GM19351 (cell line): ENCODE measurements around the gene AGTPBP1.
"Not testable (repeated sequence)": the region's sequence is repeated elsewhere in the genome, so short reads cannot be mapped to it uniquely, and the experiment has no call there.

Experiments
- ATAC-seq: cut with Tn5 transposase; IDR thresholded peaks from one replicate; pipeline ENCODE4 v1.9.1; 2021; ENCODE audit warnings: mild to moderate bottlenecking, moderate library complexity; ENCODE audit not compliant: unreplicated experiment

Gene AGTPBP1

DNA sequence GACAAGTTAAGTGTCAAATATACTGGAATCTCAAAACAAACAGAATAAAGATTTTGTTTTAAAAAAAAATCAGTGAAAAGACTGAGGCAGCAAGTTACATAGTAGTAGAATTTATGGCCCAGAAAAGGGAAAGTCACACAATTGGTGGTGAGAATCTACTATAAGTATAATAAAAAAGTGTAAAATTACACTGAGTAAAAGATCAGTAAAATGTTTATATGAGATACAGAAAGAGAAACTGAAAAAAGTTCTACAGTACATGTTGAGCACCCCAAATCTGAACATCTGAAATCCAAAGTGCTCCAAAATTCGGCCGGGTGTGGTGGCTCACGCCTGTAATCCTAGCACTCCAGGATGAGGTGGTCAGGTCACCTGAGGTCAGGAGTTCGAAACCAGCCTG, 15.0 kb downstream of the AGTPBP1 start:
- no peak for ATAC-seq

DNA sequence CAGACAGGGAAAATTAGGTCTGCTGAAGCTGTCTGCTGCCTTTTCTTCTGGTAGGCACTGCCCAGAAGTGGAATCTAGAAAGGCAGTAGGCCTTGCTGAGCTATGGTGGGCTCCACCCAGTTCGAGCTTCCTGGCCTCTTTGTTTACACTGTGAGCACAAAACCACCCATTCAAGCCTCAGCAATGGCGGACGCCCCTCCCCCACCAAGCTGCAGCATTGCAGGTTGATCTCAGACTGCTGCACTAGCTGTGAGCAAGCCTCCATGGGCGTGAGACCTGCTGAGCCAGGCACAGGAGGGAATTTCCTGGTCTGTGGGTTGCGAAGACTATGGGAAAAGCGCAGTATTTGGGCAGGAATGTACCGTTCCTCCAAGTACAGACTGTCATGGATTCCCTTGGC, 18.5 kb downstream of the AGTPBP1 start:
- no peak for ATAC-seq

DNA sequence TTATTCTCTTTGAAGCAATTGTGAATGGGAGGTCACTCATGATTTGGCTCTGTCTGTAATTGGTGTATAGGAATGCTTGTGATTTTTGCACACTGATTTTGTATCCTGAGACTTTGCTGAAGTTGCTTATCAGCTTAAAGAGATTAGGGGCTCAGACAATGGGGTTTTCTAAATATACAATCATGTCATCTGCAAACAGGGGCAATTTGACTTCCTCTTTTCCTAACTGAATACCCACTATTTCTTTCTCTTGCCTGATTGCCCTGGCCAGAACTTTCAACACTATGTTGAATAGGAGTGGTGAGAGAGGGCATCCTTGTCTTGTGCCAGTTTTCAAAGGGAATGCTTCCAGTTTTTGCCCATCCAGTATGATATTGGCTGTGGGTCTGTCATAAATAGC, 22.3 kb downstream of the AGTPBP1 start:
- ATAC-seq, result not testable (repeated sequence)

GRCh38 chr9:85717818-85718217, 23.9 kb downstream of the AGTPBP1 start:
- ATAC-seq, result not testable (repeated sequence)

- ATAC-seq, result no peak
Observed at GRCh38 chr9:85717220-85717619, 24.5 kb downstream of the AGTPBP1 start.

DNA sequence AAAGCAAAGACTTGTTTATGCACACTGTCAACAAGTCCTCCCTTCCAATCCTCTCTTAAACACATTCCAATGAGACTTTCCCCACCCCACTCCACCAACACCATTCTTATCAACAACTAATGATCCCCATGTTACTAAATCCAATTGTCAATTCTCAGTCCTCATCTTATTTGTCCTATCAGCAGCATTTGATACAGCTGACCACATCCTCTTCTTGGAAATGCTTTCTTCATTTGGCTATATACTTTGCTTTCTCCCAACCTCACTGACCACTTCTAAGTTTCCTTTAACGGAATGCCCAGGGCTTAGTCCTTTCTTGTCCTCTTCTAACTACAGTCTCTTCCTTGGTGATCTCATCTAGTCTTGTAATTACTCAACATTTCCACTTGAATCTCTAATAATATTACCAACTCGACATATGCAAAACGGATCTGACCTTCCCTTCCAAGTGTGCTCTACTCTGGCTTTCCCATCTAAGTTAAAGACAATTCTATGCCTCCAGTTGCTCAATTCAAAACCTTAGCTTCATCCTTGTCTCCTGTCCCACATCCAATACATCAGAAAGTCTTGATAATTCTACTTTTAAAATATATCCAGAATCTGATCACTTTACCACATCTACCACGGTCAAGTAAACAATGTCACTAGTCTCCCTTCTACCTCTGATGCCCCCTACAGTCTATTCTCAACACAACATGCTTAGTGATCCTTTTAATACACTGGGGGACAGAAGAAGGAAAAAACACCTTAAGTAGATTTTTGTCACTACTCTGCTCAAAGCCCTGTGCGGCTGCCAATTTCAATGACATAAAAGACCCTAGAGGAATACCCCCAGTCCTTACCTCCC, 25.5 kb downstream of the AGTPBP1 start:
- peak; percentile 71 for ATAC-seq

GRCh38 chr9:85715587-85715986, 26.2 kb downstream of the AGTPBP1 start:
- ATAC-seq, result peak; percentile 68

DNA sequence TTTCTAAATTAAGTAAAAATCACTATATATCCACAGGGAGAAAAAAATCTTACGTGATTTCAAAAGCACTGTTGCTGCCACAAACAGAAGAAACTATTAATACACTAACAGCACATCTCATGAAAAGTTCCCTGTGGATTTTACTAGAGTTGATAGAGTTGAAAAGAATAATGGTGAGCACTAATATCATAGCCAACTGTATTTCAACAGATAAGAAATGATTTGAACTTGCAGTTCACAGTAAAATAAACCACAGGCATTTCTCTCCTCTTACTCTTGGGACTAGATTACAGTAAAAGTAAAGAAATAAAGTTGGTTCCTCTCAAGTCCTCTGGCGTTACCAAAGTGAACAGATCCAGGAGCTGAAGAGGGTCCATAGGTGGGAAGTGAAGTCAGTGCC, 27.9 kb downstream of the AGTPBP1 start:
- ATAC-seq, result no peak

DNA sequence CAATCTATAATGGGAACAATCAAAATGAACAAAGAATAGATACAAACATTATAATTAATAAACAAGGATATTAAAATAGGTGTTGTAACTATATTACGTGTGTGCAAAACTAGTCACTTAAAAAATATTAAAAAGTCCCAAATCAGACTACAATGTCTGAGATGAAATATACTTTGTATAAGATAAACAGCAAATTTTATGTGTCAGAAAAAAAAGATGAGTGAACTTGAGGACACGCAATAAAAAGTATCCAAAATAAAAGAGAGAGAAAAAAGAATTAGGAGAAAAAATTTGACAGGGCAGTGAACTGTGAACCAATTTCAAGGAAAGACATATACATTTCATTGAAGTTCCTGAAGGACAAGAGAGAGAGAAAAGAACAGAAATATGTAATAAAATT, 37.0 kb downstream of the AGTPBP1 start:
- no peak for ATAC-seq

DNA sequence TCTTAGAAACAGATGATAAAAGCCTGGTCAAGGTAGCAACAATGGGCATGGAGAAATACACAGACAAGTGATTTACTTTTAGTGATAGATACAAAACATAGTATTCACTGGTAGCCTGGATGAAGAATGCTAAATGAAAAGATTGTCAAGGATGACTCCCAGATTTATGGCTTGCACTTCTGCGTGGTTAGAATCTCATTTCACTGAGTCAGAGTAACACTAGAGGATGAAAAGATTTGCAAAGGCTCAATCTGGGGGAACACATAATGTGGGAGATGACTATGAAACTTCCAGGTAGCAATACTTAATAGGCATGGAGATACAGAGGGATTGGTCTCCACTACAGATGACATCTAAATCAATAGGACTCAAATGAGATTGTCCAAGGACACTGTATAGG, 38.4 kb downstream of the AGTPBP1 start:
- ATAC-seq, result no peak

DNA sequence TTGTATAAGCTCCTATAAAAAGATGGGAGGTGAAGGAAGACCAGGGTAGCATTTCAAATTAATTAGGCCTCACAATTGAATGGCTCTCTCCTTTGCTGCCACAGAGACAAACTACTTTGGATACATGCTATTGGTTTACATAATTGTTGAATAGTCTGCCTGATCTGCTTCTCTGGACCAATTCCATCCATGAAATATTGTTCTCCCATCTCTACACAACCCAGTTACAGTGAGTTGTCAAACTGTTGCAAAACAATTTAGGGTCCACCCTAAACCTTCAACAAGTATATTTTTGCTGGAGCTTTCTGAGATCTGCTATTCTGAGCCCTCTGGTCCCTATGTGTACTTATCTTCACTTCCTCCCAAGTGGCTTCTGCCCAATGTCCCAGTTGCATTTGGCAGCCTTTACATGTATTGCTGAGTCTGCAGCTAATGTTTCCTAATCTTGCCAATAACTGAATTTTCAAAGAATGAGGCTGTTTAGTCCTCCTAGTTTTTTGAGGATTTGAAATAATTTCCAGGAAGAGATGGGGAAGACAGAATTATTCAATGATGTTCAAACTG, 38.9 kb downstream of the AGTPBP1 start:
- no peak for ATAC-seq

- ATAC-seq, result no peak
Observed at GRCh38 chr9:85702191-85702590, 39.6 kb downstream of the AGTPBP1 start.

DNA sequence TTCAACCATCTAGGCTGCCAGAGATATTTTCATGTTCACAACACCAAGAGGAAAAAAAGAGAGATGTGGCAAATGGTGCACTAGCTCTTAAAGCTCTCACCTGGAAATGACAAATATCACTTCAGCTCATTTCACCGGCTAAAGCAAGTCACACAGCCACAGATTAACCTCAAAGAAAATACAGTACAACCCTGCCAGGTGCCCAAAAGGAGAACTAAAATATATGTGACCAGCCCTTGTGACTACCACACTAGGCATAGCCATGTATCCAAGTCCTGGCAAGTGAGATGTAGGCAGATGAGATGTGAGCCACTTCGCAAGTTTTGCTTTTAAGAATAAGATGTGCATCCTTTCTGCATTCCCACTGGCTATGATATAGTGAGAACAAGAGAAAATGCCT, 41.4 kb downstream of the AGTPBP1 start:
- no peak for ATAC-seq

DNA sequence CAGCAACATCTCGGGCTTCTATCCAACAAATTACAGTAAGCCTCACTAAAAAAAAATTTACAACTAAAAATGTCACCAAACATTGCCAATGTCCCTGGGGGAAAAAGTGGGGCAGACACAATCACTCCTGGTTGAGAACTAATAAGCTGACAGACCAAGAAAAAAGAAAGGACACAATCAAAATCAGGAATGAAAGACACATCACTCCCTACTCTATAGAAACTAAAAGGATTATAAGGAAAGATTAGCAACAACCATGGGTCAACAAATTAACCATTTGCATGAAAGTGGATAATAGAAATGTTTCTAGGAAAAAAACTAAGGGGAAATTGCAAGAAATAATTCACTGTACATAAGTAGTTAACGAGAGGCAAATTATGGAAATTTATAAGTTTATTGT, 53.4 kb downstream of the AGTPBP1 start:
- ATAC-seq, result no peak

DNA sequence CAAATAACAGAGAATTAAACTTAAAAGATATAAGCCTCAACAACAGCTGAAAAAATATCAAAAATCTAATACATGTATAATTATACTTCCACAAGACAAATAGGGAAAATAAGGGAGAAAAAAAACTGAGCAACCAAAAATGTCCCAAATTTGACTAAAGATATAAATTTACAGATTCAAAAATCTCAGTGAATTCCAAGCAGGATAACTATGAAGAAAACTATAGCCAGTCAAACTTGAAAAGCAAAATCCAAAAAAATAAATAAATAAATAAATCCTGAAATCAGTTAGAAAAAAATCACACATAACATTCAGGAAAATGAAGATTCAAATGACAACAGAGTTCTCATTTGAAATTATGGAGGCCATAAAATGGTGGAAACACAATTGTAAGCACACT, 56.7 kb downstream of the AGTPBP1 start:
- ATAC-seq, result no peak

- no peak for ATAC-seq
Observed at GRCh38 chr9:85676790-85677189, 65.0 kb downstream of the AGTPBP1 start.

DNA sequence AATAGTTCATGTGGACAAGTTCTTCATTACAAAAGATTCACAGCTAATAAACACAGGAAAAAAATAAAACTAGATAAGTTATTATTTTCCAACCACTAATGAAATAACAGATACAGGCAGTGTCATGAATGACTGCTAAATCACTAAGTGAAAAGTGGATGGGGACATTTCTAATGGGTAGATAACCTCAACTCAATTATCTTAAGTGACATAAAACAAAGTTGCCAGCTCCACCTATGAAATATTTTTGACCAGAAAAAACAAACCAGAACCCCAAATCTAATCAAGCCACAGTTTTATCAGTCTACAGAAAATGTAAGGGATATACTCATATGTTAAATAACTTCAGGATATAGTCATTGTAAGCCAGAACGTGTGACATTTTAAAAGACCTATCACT, 74.4 kb downstream of the AGTPBP1 start:
- ATAC-seq, result no peak

DNA sequence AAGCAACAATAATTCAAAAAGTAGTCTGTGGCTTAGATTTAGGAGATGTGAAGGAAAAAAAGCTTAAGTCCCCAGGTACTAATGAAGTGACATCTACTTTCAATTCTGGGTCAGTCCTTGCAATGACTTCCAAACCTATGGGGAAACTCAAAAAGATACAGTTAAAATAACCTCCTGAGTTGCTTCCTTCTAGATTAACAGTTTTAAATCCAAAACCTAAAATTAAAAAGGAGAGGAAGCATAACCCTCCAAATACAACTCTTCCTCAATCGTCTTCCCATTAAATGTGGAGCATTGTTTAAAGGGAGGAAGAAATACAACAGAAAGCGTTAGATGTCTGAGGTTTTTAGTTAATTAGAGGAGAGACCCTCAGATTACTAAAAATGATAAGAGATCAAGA, 75.7 kb downstream of the AGTPBP1 start:
- ATAC-seq, result no peak

- ATAC-seq, result no peak
Observed at GRCh38 chr9:85662573-85662972, 79.2 kb downstream of the AGTPBP1 start.

GRCh38 chr9:85658716-85659115, 83.0 kb downstream of the AGTPBP1 start:
- ATAC-seq, result no peak

GRCh38 chr9:85653153-85653552, 88.6 kb downstream of the AGTPBP1 start:
- no peak for ATAC-seq

DNA sequence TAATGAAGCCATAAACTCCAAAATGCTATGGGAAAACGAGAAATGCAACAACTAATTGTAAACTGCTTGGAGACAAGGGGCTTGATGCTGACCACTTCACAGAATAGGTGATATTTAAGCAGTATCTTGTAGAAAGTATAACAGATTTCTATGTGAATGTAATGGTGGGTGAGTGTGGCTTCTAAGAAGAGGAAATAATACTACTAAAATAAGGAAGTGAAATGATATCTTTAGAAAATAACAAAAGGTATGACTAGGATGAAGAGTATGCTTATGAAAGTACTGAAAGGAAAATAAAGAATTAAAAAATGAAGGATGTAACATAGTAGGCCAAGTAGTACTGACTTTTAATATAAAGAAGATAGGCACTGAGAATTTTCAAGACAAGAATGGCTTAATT, 94.2 kb downstream of the AGTPBP1 start:
- ATAC-seq, result peak; percentile 95
